HepG2 (cell line): Measurements from ENCODE around the gene POGLUT3. TPM values are rescaled to one million over a fixed set of nuclear protein-coding genes. Genes with fewer than 3 reads are reported as not detected.

Source experiments
- ATAC-seq: fragments of 200-7000 bp; cut with Tn5 transposase; 3 replicates; pipeline ENCODE4 v1.9.1; 2020; ENCODE audit warnings: mild to moderate bottlenecking, moderate library complexity
- BruUV-seq: library from RNA; stranded (reverse); fragments of 400-500 nt; replicated peaks from 2 replicates; lab custom pipeline; 2021; lab: Mats Ljungman, UMichigan
- CTCF ChIA-PET: fragments of 300-600 bp; formaldehyde crosslinking; extraction: SDS; loops from one replicate; lab custom pipeline; 2021; ENCODE audit warnings: low total read pairs, inconsistent platforms, low intra/inter-chr PET ratio; lab: Yijun Ruan, JAX
- POLR2A ChIA-PET: fragments of 350-600 bp; sonication (Branson Sonifier 250); formaldehyde crosslinking; loops from one replicate; lab custom pipeline; 2020; ENCODE audit warnings: antibody characterized with exemption, inconsistent platforms; lab: Yijun Ruan, JAX
- DNase-seq: peaks from one replicate; pipeline ENCODE4 v3.0.0-alpha.2; 2015; ENCODE audit warnings: low spot score
- FAIRE-seq: peaks from 3 replicates; lab custom pipeline; 2011; peaks lifted over from hg19 to GRCh38; lab: Jason Lieb, UNC
- H2AFZ ChIP-seq: one replicate; pipeline ENCODE4 v1.6.1; 2011; ENCODE audit warnings: low read length, inconsistent platforms
- H3K27ac ChIP-seq: fragments of 300-600 bp; 3 replicates; pipeline ENCODE4 v1.8.0; 2011; ENCODE audit warnings: mixed run types, mild to moderate bottlenecking, mixed read lengths, low read length, inconsistent platforms; ENCODE audit not compliant: insufficient read depth; ENCODE audit errors: extremely low read length
- H3K27me3 ChIP-seq, 2 experiments: fragments of 200-600 bp in 1 of 2; 2 replicates in 1 of 2; 3 replicates in 1 of 2; pipeline versions ENCODE4 v1.6.0 to v1.8.0; 2011; ENCODE audit warnings: low read length in 2 of 2, mild to moderate bottlenecking in 2 of 2, moderate library complexity in 2 of 2, inconsistent platforms in 1 of 2; ENCODE audit not compliant: insufficient read depth in 2 of 2, control insufficient read depth in 1 of 2
- H3K36me3 ChIP-seq, 2 experiments: fragments of 200-600 bp in 1 of 2; replicated peaks in 1 of 2; 2 replicates in 1 of 2; 3 replicates in 1 of 2; pipeline versions ENCODE4 v1.5.1 to v1.8.0; 2011; ENCODE audit warnings: low read length in 2 of 2, inconsistent platforms in 1 of 2; ENCODE audit not compliant: insufficient read depth in 2 of 2, control insufficient read depth in 1 of 2
- H3K4me1 ChIP-seq: 2 replicates; pipeline ENCODE4 v1.5.1; 2012; ENCODE audit warnings: low read length, inconsistent platforms; ENCODE audit not compliant: insufficient read depth
- H3K4me2 ChIP-seq: 2 replicates; pipeline ENCODE4 v1.6.0; 2011; ENCODE audit warnings: low read depth, low read length, inconsistent platforms
- H3K4me3 ChIP-seq, 3 experiments: fragments of 200-600 bp in 1 of 3; sonication (generic), shearing (Covaris generic) in 1 of 3; replicated peaks in 1 of 3; 2 replicates each; pipeline ENCODE4 v1.5.1; 2011 to 2016; ENCODE audit warnings: low read length in 3 of 3, inconsistent platforms in 2 of 3, low read depth in 2 of 3, mild to moderate bottlenecking in 2 of 3, control low read depth in 1 of 3, mixed read lengths in 1 of 3; ENCODE audit not compliant: insufficient read depth in 1 of 3
- H3K79me2 ChIP-seq: one replicate; pipeline ENCODE4 v1.6.1; 2011; ENCODE audit warnings: low read length, inconsistent platforms; ENCODE audit not compliant: insufficient read depth
- H3K9ac ChIP-seq: 2 replicates; pipeline ENCODE4 v1.6.0; 2011; ENCODE audit warnings: mild to moderate bottlenecking, low read depth, low read length, inconsistent platforms; ENCODE audit not compliant: insufficient read depth
- H3K9me3 ChIP-seq: 2 replicates; pipeline ENCODE4 v1.5.1; 2012; ENCODE audit warnings: mild to moderate bottlenecking, low read length
- H4K20me1 ChIP-seq: 2 replicates; pipeline ENCODE4 v1.6.0; 2011; ENCODE audit warnings: inconsistent platforms, mild to moderate bottlenecking, low read length, moderate library complexity; ENCODE audit not compliant: insufficient read depth
- BRF2 ChIP-seq: sonication (generic); formaldehyde crosslinking; IDR thresholded peaks from 2 replicates; pipeline ENCODE4 v1.8.1; 2022; ENCODE audit warnings: mild to moderate bottlenecking, missing genetic modification reagents
- CTCF ChIP-seq: sonication (generic); formaldehyde crosslinking; IDR thresholded peaks from 2 replicates; pipeline ENCODE4 v1.5.0; 2020; ENCODE audit warnings: mild to moderate bottlenecking, missing genetic modification reagents, moderate library complexity
- FOXA1 ChIP-seq, 2 experiments: fragments of 450-650 bp in 1 of 2; sonication (generic) in 1 of 2; formaldehyde crosslinking in 1 of 2; IDR thresholded peaks; 2 replicates each; pipeline versions ENCODE4 v1.4.0 to v1.6.1; 2016 to 2020; ENCODE audit warnings: missing genetic modification reagents in 1 of 2
- GATA4 ChIP-seq: sonication (generic); IDR thresholded peaks from 2 replicates; pipeline ENCODE4 v1.6.1; 2016; ENCODE audit warnings: antibody characterized with exemption, low read depth, borderline replicate concordance
- MED1 ChIP-seq: sonication (generic); formaldehyde crosslinking; IDR thresholded peaks from 2 replicates; pipeline ENCODE4 v1.4.0; 2020; ENCODE audit warnings: missing genetic modification reagents
- MXD4 ChIP-seq: IDR thresholded peaks from 2 replicates; pipeline ENCODE4 v1.6.1; 2016; ENCODE audit warnings: mild to moderate bottlenecking, missing biosample characterization, missing genetic modification reagents
- PBX2 ChIP-seq: IDR thresholded peaks from 2 replicates; pipeline ENCODE4 v1.6.1; 2016; ENCODE audit warnings: control low read depth
- PTBP1 ChIP-seq: fragments of 200-400 bp; formaldehyde crosslinking; IDR thresholded peaks from 2 replicates; pipeline ENCODE4 v1.6.1; 2018; ENCODE audit warnings: low read length, low read depth; ENCODE audit not compliant: poor library complexity, severe bottlenecking
- SATB2 ChIP-seq: sonication (generic); formaldehyde crosslinking; IDR thresholded peaks from 2 replicates; pipeline ENCODE4 v1.5.0; 2020; ENCODE audit warnings: missing genetic modification reagents
- SP1 ChIP-seq, 2 experiments: fragments of 450-650 bp in 1 of 2; sonication (generic) in 1 of 2; formaldehyde crosslinking in 1 of 2; IDR thresholded peaks; 2 replicates each; pipeline versions ENCODE4 v1.4.0 to v1.6.1; 2016 to 2020; ENCODE audit warnings: missing genetic modification reagents in 1 of 2
- TBX3 ChIP-seq: fragments of 450-650 bp; IDR thresholded peaks from 2 replicates; pipeline ENCODE4 v1.6.1; 2017; ENCODE audit warnings: antibody characterized with exemption, mild to moderate bottlenecking, inconsistent platforms, borderline replicate concordance
- UBTF ChIP-seq: sonication (generic); formaldehyde crosslinking; IDR thresholded peaks from 2 replicates; pipeline ENCODE4 v1.4.0; 2020; ENCODE audit warnings: mild to moderate bottlenecking, missing genetic modification reagents
- ZNF160 ChIP-seq: sonication (generic); formaldehyde crosslinking; IDR thresholded peaks from 2 replicates; pipeline ENCODE4 v1.8.0; 2022; ENCODE audit warnings: mild to moderate bottlenecking, inconsistent platforms, missing genetic modification reagents
- ZNF34 ChIP-seq: sonication (generic); formaldehyde crosslinking; IDR thresholded peaks from 2 replicates; pipeline ENCODE4 v1.4.0; 2020; ENCODE audit warnings: mild to moderate bottlenecking, missing genetic modification reagents, borderline replicate concordance
- ZSCAN21 ChIP-seq: sonication (generic); formaldehyde crosslinking; IDR thresholded peaks from 2 replicates; pipeline ENCODE4 v1.8.0; 2022; ENCODE audit warnings: mild to moderate bottlenecking, missing genetic modification reagents, moderate library complexity, borderline replicate concordance
- WGBS: methylation state at CpG from one replicate; pipeline ENCODE4 v1.1.6; 2017; ENCODE audit warnings: low lambda C conversion rate; 5-methylcytosine and 5-hydroxymethylcytosine counted together
- in situ Hi-C: cut with HindIII; loops from 2 replicates; pipeline ENCODE4 v1.10.0; 2017; ENCODE audit warnings: low pct_unique_long_range_greater_than_20kb; ENCODE audit not compliant: extremely low pct_ligation_motif_present
- intact Hi-C: fragments of 100-400 bp; cut with micrococcal nuclease; formaldehyde crosslinking; loops from one replicate; pipeline ENCODE4 v1.10.0; 2022; ENCODE audit not compliant: unreplicated experiment
- polyA plus RNA-seq, 8 experiments: library from polyadenylated mRNA; depleted of rRNA in 3 of 8; stranded (reverse) in 7 of 8; unstranded in 1 of 8; fragments of >200 nt; fragmentation: Illumina TruSeq in 4 of 8; extraction: Trizol in 4 of 8; gene quantifications; 2 replicates each; pipeline versions ENCODE4 v1.2.1 to v1.2.3, GENCODE V29; 2011 to 2016; ENCODE audit warnings: low read depth in 4 of 8, missing spikeins in 1 of 8, mixed read lengths in 1 of 8; ENCODE audit not compliant: insufficient read depth in 1 of 8
- total RNA-seq, 5 experiments: library from RNA; depleted of rRNA; stranded (reverse); fragments of >200 nt; fragmentation: Illumina TruSeq; extraction: Trizol; gene quantifications; 2 replicates each; pipeline ENCODE4 v1.2.3, GENCODE V29; 2016; ENCODE audit warnings: low read depth in 1 of 5

The POGLUT3 gene
- total and polyA plus RNA-seq, 2 of the 13 experiments (the other 11 are each of a cell fraction or from before 2014, with no cell fraction given), result 14.3 to 22.0 TPM

- intact Hi-C loops, result no loop called here
- Histone ChIP-seq H3K27ac (no peak overlapping the region), H3K9me3 (no peaks in the 10 kb centered on the region), H3K4me2 (no peak overlapping the region), H3K27me3 (no peaks in the 10 kb centered on the region), H4K20me1 (no peaks in the 10 kb centered on the region), H2AFZ (no peak overlapping the region), H3K9ac (no peak overlapping the region), H3K4me1 (peaks cover 7% of the 10 kb centered on the region; the same call in 1 of the 2 replicates), H3K36me3 (peaks cover 0 to 11% of the 10 kb centered on the region in 2 experiments; a peak in 3 of 5 replicates), H3K79me2 (no peaks in the 10 kb centered on the region), H3K4me3 (no peak overlapping the region)
- BruUV-seq, result no TSS peak
- in situ Hi-C loops, result no loop called here
- ChIA-PET CTCF (no interaction called here), POLR2A (no interaction called here)
- FAIRE-seq (no peak), DNase-seq (no peak), ATAC-seq (no peak)
- WGBS, result 100% methylated on average over 1 of the region's 1 CpG
- no peak for TF ChIP-seq ZNF34 (CRISPR knock-in tag)
- no peak for TF ChIP-seq MED1
- TF ChIP-seq ZSCAN21 (CRISPR knock-in tag), result no peak
- no peak for TF ChIP-seq SATB2 (CRISPR knock-in tag)
- TF ChIP-seq UBTF, result no peak
- TF ChIP-seq CTCF (CRISPR knock-in tag), result no peak
- TF ChIP-seq PBX2 (CRISPR knock-in tag), result no peak
- TF ChIP-seq PTBP1, result no peak
- no peak for TF ChIP-seq FOXA1 (IDR thresholded peaks at IDR 0.05)
- no peak for TF ChIP-seq FOXA1 (CRISPR knock-in tag; IDR thresholded peaks at IDR 0.05)
- TF ChIP-seq SP1 (IDR thresholded peaks at IDR 0.05), result no peak
- no peak for TF ChIP-seq SP1 (CRISPR knock-in tag; IDR thresholded peaks at IDR 0.05)
- TF ChIP-seq ZNF160 (CRISPR knock-in tag), result no peak
- no peak for TF ChIP-seq TBX3
- TF ChIP-seq MXD4, result no peak
- TF ChIP-seq GATA4, result no peak
- TF ChIP-seq BRF2 (CRISPR knock-in tag), result no peak
These were observed 25.5 kb downstream of the POGLUT3 start for GRCh38 chr11:108472681-108473080.
